Keratinocyte (primary cell): Measurements from ENCODE around the gene PTPN13. TPM values are rescaled to one million over a fixed set of nuclear protein-coding genes. Genes with fewer than 3 reads are reported as not detected.

ENCODE experiments used
- DNase-seq: peaks from one replicate; pipeline ENCODE4 v3.0.0-alpha.2; 2011; ENCODE audit warnings: low read depth, missing footprints, low spot score
- FAIRE-seq: peaks from 2 replicates; lab custom pipeline; 2011; peaks lifted over from hg19 to GRCh38; lab: Jason Lieb, UNC
- H2AFZ ChIP-seq: 2 replicates; pipeline ENCODE4 v1.6.0; 2012; ENCODE audit warnings: low read length, control low read depth, inconsistent platforms; ENCODE audit not compliant: control insufficient read depth
- H3K27ac ChIP-seq: 2 replicates; pipeline ENCODE4 v1.5.1; 2011; ENCODE audit warnings: low read length; ENCODE audit not compliant: control insufficient read depth, insufficient read depth
- H3K27me3 ChIP-seq: 3 replicates; pipeline ENCODE4 v1.6.0; 2011; ENCODE audit warnings: low read length; ENCODE audit not compliant: control insufficient read depth, insufficient read depth; ENCODE audit errors: extremely low read depth
- H3K36me3 ChIP-seq, 2 experiments: 2 replicates in 1 of 2; 3 replicates in 1 of 2; pipeline ENCODE4 v1.5.1; 2011; ENCODE audit warnings: low read length in 2 of 2, mild to moderate bottlenecking in 1 of 2; ENCODE audit not compliant: control insufficient read depth in 2 of 2, insufficient read depth in 2 of 2; ENCODE audit errors: extremely low read depth in 1 of 2
- H3K4me1 ChIP-seq: 3 replicates; pipeline ENCODE4 v1.5.1; 2011; ENCODE audit warnings: low read length; ENCODE audit not compliant: control insufficient read depth, insufficient read depth; ENCODE audit errors: extremely low read depth
- H3K4me2 ChIP-seq: 3 replicates; pipeline ENCODE4 v1.6.0; 2011; ENCODE audit warnings: low read depth, low read length; ENCODE audit not compliant: control insufficient read depth, insufficient read depth; ENCODE audit errors: extremely low read depth
- H3K4me3 ChIP-seq, 3 experiments: fragments of 200-600 bp in 1 of 3; sonication (generic) in 1 of 3; 2 replicates in 2 of 3; 3 replicates in 1 of 3; pipeline ENCODE4 v1.5.1; 2011 to 2016; ENCODE audit warnings: low read length in 3 of 3, mild to moderate bottlenecking in 3 of 3, control low read depth in 2 of 3, inconsistent platforms in 1 of 3, low read depth in 1 of 3, mixed read lengths in 1 of 3, mixed run types in 1 of 3, moderate library complexity in 1 of 3; ENCODE audit not compliant: control insufficient read depth in 2 of 3, insufficient read depth in 2 of 3; ENCODE audit errors: extremely low read depth in 1 of 3
- H3K79me2 ChIP-seq: 2 replicates; pipeline ENCODE4 v1.6.0; 2012; ENCODE audit warnings: low read length; ENCODE audit not compliant: control insufficient read depth, insufficient read depth
- H3K9ac ChIP-seq: 3 replicates; pipeline ENCODE4 v1.6.0; 2011; ENCODE audit warnings: low read length; ENCODE audit not compliant: control insufficient read depth, insufficient read depth; ENCODE audit errors: extremely low read depth
- H3K9me1 ChIP-seq: 3 replicates; pipeline ENCODE4 v1.6.0; 2011; ENCODE audit warnings: low read length; ENCODE audit not compliant: control insufficient read depth, insufficient read depth; ENCODE audit errors: extremely low read depth
- H3K9me3 ChIP-seq: 2 replicates; pipeline ENCODE4 v1.5.1; 2012; ENCODE audit warnings: low read depth, low read length; ENCODE audit not compliant: control insufficient read depth
- H4K20me1 ChIP-seq: 3 replicates; pipeline ENCODE4 v1.6.0; 2011; ENCODE audit warnings: low read length; ENCODE audit not compliant: control insufficient read depth, insufficient read depth; ENCODE audit errors: extremely low read depth
- CTCF ChIP-seq, 3 experiments: IDR thresholded peaks in 1 of 3; conservative IDR thresholded peaks in 1 of 3; optimal IDR thresholded peaks in 1 of 3; 2 replicates in 2 of 3; 3 replicates in 1 of 3; pipeline versions ENCODE3 to v1.5.1; 2011; ENCODE audit warnings: low read length in 3 of 3, mild to moderate bottlenecking in 3 of 3, moderate library complexity in 2 of 3, control low read depth in 1 of 3, inconsistent platforms in 1 of 3; ENCODE audit not compliant: insufficient read depth in 2 of 3; ENCODE audit errors: extremely low read depth in 1 of 3
- EZH2 ChIP-seq: IDR thresholded peaks from one replicate; pipeline ENCODE4 v1.6.1; 2012; ENCODE audit warnings: inconsistent platforms, mild to moderate bottlenecking, low read length, moderate library complexity
- dilution Hi-C: fragments of 300-500 bp; cut with MboI; formaldehyde crosslinking; loops from one replicate; pipeline ENCODE4 v1.7.0; 2020; ENCODE audit warnings: low sequenced_read_pairs; ENCODE audit not compliant: extremely low pct_ligation_motif_present
- polyA minus RNA-seq, 3 experiments: library from RNA; depleted of rRNA, polyadenylated mRNA; stranded (reverse); fragments of >200 nt; gene quantifications; 1 replicate in 1 of 3; 2 replicates in 1 of 3; 3 replicates in 1 of 3; pipeline ENCODE4 v1.2.3, GENCODE V29; 2011
- polyA plus RNA-seq, 5 experiments: library from polyadenylated mRNA; depleted of rRNA in 3 of 5; stranded (reverse) in 3 of 5; stranded (forward) in 1 of 5; unstranded in 1 of 5; fragments of >200 nt; gene quantifications; 1 replicate in 1 of 5; 2 replicates in 3 of 5; 3 replicates in 1 of 5; pipeline versions ENCODE4 v1.2.1 to v1.2.3, GENCODE V29; 2011 to 2012; ENCODE audit warnings: missing spikeins in 2 of 5, low read depth in 1 of 5, low replicate concordance in 1 of 5

The PTPN13 gene
- 19.3 to 37.6 TPM (median 23.5 TPM) in 3 replicates for polyA plus RNA-seq
- 9.9 TPM for polyA plus RNA-seq (2011; ENCODE audit: low read depth)
- 14.4 and 26.2 TPM in 2 replicates for polyA plus RNA-seq (2011; cell fraction: cytosol; rRNA removed)
- polyA plus RNA-seq (2011; cell fraction: nucleus; rRNA removed) = 32.9 and 37.7 TPM in 2 replicates
- polyA plus RNA-seq (2012; ENCODE audit: low replicate concordance) = 12.2 and 27.5 TPM in 2 replicates
- 21.1 to 82.0 TPM (median 37.8 TPM) in 3 replicates for polyA minus RNA-seq
- 21.3 TPM for polyA minus RNA-seq (2011; cell fraction: cytosol; rRNA and poly(A)+ RNA removed)
- polyA minus RNA-seq (2011; cell fraction: nucleus; rRNA and poly(A)+ RNA removed) = 70.1 and 105 TPM in 2 replicates

- no peaks in the 10 kb centered on the region for H4K20me1 ChIP-seq
- H3K79me2 ChIP-seq = peaks cover 51% of the 10 kb centered on the region
- H3K36me3 ChIP-seq = no peaks in the 10 kb centered on the region
- H3K9me1 ChIP-seq = no peaks in the 10 kb centered on the region
- peak; percentile 90 for FAIRE-seq
- H3K4me2 ChIP-seq = peak within 1 kb of the TSS; percentile 98
- TF ChIP-seq CTCF (optimal IDR thresholded peaks at IDR 0.05 in 1 of 3, IDR thresholded peaks at IDR 0.05 in 1 of 3, conservative IDR thresholded peaks at IDR 0.05 in 1 of 3; ENCODE audit: extremely low read depth in 1 of 3, insufficient read depth in 2 of 3, low read length in 3 of 3) (peak in 1 of 3 experiments; percentile 47), EZH2 (no peak)
- DNase-seq = peak; percentile 71
- no peaks in the 10 kb centered on the region for H3K9me3 ChIP-seq
- dilution Hi-C loops = no loop called here
- H3K4me3 ChIP-seq = peak within 1 kb of the TSS; percentile 91 to 99 (median 98)
- no peaks in the 10 kb centered on the region for H3K27me3 ChIP-seq
- peak within 1 kb of the TSS; percentile 92 for H3K9ac ChIP-seq
- peak within 1 kb of the TSS; percentile 67 for H2AFZ ChIP-seq
- peak within 1 kb of the TSS; percentile 93 for H3K27ac ChIP-seq
- H3K4me1 ChIP-seq = peaks cover 19% of the 10 kb centered on the region
These were observed at the start of gene PTPN13 for GRCh38 chr4:86593688-86594558. PTPN13 (plus strand) TSS chr4:86594315; CDS start chr4:86635257, 40,942 bp downstream.

GRCh38 chr4:86547140-86547539, 47.0 kb upstream of the PTPN13 start:
- Histone ChIP-seq H3K4me1 (peaks cover 14% of the 10 kb centered on the region), H3K79me2 (no peaks in the 10 kb centered on the region), H3K4me3 (no peak overlapping the region), H3K9ac (no peak overlapping the region), H4K20me1 (no peaks in the 10 kb centered on the region), H3K4me2 (no peak overlapping the region), H2AFZ (no peak overlapping the region), H3K27ac (no peak overlapping the region), H3K9me3 (no peaks in the 10 kb centered on the region), H3K27me3 (no peaks in the 10 kb centered on the region), H3K9me1 (no peaks in the 10 kb centered on the region), H3K36me3 (peaks cover 0 to 2% of the 10 kb centered on the region in 2 experiments)
- DNase-seq = no peak
- no peak for TF ChIP-seq EZH2
- no peak for TF ChIP-seq CTCF (optimal IDR thresholded peaks at IDR 0.05 in 1 of 3, IDR thresholded peaks at IDR 0.05 in 1 of 3, conservative IDR thresholded peaks at IDR 0.05 in 1 of 3; ENCODE audit: extremely low read depth in 1 of 3, insufficient read depth in 2 of 3, low read length in 3 of 3)
- no peak for FAIRE-seq
- dilution Hi-C loops = no loop called here
